ENCODE results near the gene LPAR1. TPM values are rescaled to one million over a fixed set of nuclear protein-coding genes. Genes with fewer than 3 reads are reported as not detected.

LPAR1 gene
- total RNA-seq, 1 experiment from 2014 or later = 4.9 TPM

DNA sequence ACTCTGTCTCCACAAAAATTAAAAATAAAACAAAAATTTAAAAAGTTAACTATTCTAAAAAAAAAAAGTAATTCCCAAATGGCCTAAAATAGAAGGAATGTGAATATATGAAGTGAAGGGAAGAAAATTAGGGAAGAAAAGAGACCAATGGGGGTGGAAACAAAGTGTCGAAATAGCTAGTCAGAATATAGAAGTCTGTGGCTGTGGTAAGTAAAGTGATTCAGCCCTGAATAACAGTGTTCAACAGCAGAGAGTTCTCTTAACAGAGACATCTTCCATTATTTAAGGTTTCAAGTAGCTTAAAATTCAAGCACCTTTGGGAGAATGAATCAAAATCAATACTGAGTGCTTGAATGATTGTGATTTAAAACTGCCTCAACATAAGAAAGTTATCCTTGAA, 51.7 kb downstream of the LPAR1 start (continued):
- TF ChIP-seq, protein P1, sequence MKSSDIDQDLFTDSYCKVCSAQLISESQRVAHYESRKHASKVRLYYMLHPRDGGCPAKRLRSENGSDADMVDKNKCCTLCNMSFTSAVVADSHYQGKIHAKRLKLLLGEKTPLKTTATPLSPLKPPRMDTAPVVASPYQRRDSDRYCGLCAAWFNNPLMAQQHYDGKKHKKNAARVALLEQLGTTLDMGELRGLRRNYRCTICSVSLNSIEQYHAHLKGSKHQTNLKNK (CRISPR knock-in tag; IDR thresholded peaks at IDR 0.05) = no peak
- TF ChIP-seq ZNF671 (CRISPR knock-in tag; IDR thresholded peaks at IDR 0.05) = no peak
- no peak for TF ChIP-seq ZNF263 (CRISPR knock-in tag; IDR thresholded peaks at IDR 0.05; ENCODE audit: low read depth)
- TF ChIP-seq, protein P2, sequence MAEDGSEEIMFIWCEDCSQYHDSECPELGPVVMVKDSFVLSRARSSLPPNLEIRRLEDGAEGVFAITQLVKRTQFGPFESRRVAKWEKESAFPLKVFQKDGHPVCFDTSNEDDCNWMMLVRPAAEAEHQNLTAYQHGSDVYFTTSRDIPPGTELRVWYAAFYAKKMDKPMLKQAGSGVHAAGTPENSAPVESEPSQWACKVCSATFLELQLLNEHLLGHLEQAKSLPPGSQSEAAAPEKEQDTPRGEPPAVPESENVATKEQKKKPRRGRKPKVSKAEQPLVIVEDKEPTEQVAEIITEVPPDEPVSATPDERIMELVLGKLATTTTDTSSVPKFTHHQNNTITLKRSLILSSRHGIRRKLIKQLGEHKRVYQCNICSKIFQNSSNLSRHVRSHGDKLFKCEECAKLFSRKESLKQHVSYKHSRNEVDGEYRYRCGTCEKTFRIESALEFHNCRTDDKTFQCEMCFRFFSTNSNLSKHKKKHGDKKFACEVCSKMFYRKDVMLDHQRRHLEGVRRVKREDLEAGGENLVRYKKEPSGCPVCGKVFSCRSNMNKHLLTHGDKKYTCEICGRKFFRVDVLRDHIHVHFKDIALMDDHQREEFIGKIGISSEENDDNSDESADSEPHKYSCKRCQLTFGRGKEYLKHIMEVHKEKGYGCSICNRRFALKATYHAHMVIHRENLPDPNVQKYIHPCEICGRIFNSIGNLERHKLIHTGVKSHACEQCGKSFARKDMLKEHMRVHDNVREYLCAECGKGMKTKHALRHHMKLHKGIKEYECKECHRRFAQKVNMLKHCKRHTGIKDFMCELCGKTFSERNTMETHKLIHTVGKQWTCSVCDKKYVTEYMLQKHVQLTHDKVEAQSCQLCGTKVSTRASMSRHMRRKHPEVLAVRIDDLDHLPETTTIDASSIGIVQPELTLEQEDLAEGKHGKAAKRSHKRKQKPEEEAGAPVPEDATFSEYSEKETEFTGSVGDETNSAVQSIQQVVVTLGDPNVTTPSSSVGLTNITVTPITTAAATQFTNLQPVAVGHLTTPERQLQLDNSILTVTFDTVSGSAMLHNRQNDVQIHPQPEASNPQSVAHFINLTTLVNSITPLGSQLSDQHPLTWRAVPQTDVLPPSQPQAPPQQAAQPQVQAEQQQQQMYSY (CRISPR knock-in tag; IDR thresholded peaks at IDR 0.05) = no peak
- TF ChIP-seq CREM (CRISPR knock-in tag; IDR thresholded peaks at IDR 0.05) = no peak
- TF ChIP-seq, protein P3, sequence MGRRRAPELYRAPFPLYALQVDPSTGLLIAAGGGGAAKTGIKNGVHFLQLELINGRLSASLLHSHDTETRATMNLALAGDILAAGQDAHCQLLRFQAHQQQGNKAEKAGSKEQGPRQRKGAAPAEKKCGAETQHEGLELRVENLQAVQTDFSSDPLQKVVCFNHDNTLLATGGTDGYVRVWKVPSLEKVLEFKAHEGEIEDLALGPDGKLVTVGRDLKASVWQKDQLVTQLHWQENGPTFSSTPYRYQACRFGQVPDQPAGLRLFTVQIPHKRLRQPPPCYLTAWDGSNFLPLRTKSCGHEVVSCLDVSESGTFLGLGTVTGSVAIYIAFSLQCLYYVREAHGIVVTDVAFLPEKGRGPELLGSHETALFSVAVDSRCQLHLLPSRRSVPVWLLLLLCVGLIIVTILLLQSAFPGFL (CRISPR knock-in tag; IDR thresholded peaks at IDR 0.05; ENCODE audit: borderline replicate concordance) = no peak
- TF ChIP-seq SP1 (CRISPR knock-in tag; conservative IDR thresholded peaks at IDR 0.05) = no peak
- TF ChIP-seq, protein P4, sequence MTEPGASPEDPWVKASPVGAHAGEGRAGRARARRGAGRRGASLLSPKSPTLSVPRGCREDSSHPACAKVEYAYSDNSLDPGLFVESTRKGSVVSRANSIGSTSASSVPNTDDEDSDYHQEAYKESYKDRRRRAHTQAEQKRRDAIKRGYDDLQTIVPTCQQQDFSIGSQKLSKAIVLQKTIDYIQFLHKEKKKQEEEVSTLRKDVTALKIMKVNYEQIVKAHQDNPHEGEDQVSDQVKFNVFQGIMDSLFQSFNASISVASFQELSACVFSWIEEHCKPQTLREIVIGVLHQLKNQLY (CRISPR knock-in tag; IDR thresholded peaks at IDR 0.05) = no peak
- no peak for TF ChIP-seq NR1H2 (CRISPR knock-in tag; IDR thresholded peaks at IDR 0.05)
- no peak for TF ChIP-seq ZNF138 (CRISPR knock-in tag; conservative IDR thresholded peaks at IDR 0.05)
- TF ChIP-seq, protein P5, sequence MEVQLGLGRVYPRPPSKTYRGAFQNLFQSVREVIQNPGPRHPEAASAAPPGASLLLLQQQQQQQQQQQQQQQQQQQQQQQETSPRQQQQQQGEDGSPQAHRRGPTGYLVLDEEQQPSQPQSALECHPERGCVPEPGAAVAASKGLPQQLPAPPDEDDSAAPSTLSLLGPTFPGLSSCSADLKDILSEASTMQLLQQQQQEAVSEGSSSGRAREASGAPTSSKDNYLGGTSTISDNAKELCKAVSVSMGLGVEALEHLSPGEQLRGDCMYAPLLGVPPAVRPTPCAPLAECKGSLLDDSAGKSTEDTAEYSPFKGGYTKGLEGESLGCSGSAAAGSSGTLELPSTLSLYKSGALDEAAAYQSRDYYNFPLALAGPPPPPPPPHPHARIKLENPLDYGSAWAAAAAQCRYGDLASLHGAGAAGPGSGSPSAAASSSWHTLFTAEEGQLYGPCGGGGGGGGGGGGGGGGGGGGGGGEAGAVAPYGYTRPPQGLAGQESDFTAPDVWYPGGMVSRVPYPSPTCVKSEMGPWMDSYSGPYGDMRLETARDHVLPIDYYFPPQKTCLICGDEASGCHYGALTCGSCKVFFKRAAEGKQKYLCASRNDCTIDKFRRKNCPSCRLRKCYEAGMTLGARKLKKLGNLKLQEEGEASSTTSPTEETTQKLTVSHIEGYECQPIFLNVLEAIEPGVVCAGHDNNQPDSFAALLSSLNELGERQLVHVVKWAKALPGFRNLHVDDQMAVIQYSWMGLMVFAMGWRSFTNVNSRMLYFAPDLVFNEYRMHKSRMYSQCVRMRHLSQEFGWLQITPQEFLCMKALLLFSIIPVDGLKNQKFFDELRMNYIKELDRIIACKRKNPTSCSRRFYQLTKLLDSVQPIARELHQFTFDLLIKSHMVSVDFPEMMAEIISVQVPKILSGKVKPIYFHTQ (CRISPR knock-in tag; IDR thresholded peaks at IDR 0.05) = no peak
- TF ChIP-seq, protein P6, sequence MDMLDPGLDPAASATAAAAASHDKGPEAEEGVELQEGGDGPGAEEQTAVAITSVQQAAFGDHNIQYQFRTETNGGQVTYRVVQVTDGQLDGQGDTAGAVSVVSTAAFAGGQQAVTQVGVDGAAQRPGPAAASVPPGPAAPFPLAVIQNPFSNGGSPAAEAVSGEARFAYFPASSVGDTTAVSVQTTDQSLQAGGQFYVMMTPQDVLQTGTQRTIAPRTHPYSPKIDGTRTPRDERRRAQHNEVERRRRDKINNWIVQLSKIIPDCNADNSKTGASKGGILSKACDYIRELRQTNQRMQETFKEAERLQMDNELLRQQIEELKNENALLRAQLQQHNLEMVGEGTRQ (CRISPR knock-in tag; IDR thresholded peaks at IDR 0.05) = no peak
- TF ChIP-seq FOXJ3 (CRISPR knock-in tag; IDR thresholded peaks at IDR 0.05; ENCODE audit: borderline replicate concordance) = no peak

DNA sequence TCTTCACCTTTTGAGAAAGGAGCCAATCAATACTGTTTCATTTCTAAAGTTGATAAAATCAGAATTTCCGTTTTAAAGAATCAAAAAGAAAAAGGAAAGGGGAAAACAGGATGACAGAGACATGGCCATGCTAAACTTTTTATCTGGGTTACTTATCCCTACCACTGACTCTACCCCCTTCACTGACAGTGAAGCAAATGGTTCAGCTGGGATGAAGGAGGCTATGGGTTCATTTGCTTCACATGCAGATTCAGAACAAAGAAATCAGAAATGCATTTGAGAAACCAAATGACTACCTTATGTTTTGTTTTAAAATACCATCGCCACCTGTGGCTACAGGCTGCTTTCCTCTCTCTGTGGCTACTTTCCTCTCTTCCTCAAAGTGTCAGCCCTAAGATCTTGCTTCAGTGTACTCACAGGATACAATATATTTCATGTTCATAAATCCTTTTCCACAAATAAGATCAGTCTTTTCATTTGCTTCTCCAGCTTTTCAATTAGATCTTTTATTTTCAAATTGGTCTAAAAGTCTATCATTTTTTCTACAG, 53.3 kb downstream of the LPAR1 start:
- ChIA-PET CTCF (interaction anchor here (1.3 kb wide), 1 partner anchor 51 kb away, joined by 7 read pairs; no protein-coding TSS in a partner anchor), POLR2A (interaction anchor here (0.6 kb wide), 1 partner anchor 220 kb away, joined by 3 read pairs; no protein-coding TSS in a partner anchor)
- Mint-ChIP-seq H3K9me3 (peaks cover 21% of the 10 kb centered on the region), H3K36me3 (no peaks in the 10 kb centered on the region; the same call in 1 of the 2 replicates), H3K27me3 (ENCODE audit: low read depth) (no peaks in the 10 kb centered on the region), H3K27ac (peak overlapping the region; percentile 69; the same call in 1 of the 2 replicates), H3K4me1 (peaks cover 29% of the 10 kb centered on the region), H3K4me3 (peak overlapping the region; percentile 31)
- ATAC-seq (peak; percentile 71), DNase-seq (ENCODE audit: low spot score) (no peak)
- TF ChIP-seq SMAD3 (CRISPR knock-in tag; IDR thresholded peaks at IDR 0.05; ENCODE audit: borderline replicate concordance) = no peak
- TF ChIP-seq NR1H2 (CRISPR knock-in tag; IDR thresholded peaks at IDR 0.05) = no peak
- no peak for TF ChIP-seq ZBTB21 (CRISPR knock-in tag; IDR thresholded peaks at IDR 0.05; ENCODE audit: borderline replicate concordance)
- TF ChIP-seq, protein P1 (CRISPR knock-in tag; IDR thresholded peaks at IDR 0.05) = no peak
- no peak for TF ChIP-seq ZNF219 (CRISPR knock-in tag; IDR thresholded peaks at IDR 0.05; ENCODE audit: borderline replicate concordance)
- TF ChIP-seq, protein P7, sequence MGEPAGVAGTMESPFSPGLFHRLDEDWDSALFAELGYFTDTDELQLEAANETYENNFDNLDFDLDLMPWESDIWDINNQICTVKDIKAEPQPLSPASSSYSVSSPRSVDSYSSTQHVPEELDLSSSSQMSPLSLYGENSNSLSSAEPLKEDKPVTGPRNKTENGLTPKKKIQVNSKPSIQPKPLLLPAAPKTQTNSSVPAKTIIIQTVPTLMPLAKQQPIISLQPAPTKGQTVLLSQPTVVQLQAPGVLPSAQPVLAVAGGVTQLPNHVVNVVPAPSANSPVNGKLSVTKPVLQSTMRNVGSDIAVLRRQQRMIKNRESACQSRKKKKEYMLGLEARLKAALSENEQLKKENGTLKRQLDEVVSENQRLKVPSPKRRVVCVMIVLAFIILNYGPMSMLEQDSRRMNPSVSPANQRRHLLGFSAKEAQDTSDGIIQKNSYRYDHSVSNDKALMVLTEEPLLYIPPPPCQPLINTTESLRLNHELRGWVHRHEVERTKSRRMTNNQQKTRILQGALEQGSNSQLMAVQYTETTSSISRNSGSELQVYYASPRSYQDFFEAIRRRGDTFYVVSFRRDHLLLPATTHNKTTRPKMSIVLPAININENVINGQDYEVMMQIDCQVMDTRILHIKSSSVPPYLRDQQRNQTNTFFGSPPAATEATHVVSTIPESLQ (CRISPR knock-in tag; IDR thresholded peaks at IDR 0.05) = no peak
- TF ChIP-seq IRF2 (CRISPR knock-in tag; IDR thresholded peaks at IDR 0.05; ENCODE audit: borderline replicate concordance, low read depth) = no peak
- no peak for TF ChIP-seq MXD4 (CRISPR knock-in tag; IDR thresholded peaks at IDR 0.05; ENCODE audit: borderline replicate concordance)
- no peak for TF ChIP-seq TCF7 (CRISPR knock-in tag; IDR thresholded peaks at IDR 0.05; ENCODE audit: low read depth)
- TF ChIP-seq, protein P4 (CRISPR knock-in tag; IDR thresholded peaks at IDR 0.05) = no peak
- TF ChIP-seq ZNF423 (CRISPR knock-in tag; IDR thresholded peaks at IDR 0.05) = no peak
- no peak for TF ChIP-seq NFE2L1 (CRISPR knock-in tag; IDR thresholded peaks at IDR 0.05)
- no peak for TF ChIP-seq ZNF263 (CRISPR knock-in tag; IDR thresholded peaks at IDR 0.05; ENCODE audit: low read depth)
- no peak for TF ChIP-seq FOXJ3 (CRISPR knock-in tag; IDR thresholded peaks at IDR 0.05; ENCODE audit: borderline replicate concordance)
